ENCODE data around the gene CDC42EP4.
"Not testable (repeated sequence)": the region's sequence is repeated elsewhere in the genome, so short reads cannot be mapped to it uniquely, and the experiment has no call there.

CDC42EP4 gene

DNA sequence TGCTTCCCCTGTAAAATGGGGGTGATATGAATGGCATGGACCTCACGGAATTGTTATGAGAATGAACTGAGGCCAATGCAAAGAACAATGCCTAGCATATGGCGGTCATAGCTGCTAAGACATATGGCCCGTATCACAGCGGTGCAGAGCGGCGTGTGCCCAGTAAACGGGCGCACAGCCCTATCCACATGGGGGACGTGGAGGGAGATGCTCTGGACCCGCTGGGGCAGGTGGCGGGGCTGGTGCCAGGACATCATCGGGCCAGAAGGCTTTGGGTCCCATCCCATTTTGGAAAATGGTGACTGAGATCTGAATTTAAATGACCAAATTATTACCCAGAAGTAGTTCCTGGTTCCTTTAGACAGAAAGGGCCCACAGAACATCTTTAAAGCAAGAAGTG, 31.6 kb downstream of the CDC42EP4 start:
- no peak for DNase-seq (ENCODE audit: low read depth in 2 of 2)

GRCh38 chr17:73279704-73280103, 32.1 kb downstream of the CDC42EP4 start:
- no peak for DNase-seq (ENCODE audit: low read depth in 2 of 2)

DNA sequence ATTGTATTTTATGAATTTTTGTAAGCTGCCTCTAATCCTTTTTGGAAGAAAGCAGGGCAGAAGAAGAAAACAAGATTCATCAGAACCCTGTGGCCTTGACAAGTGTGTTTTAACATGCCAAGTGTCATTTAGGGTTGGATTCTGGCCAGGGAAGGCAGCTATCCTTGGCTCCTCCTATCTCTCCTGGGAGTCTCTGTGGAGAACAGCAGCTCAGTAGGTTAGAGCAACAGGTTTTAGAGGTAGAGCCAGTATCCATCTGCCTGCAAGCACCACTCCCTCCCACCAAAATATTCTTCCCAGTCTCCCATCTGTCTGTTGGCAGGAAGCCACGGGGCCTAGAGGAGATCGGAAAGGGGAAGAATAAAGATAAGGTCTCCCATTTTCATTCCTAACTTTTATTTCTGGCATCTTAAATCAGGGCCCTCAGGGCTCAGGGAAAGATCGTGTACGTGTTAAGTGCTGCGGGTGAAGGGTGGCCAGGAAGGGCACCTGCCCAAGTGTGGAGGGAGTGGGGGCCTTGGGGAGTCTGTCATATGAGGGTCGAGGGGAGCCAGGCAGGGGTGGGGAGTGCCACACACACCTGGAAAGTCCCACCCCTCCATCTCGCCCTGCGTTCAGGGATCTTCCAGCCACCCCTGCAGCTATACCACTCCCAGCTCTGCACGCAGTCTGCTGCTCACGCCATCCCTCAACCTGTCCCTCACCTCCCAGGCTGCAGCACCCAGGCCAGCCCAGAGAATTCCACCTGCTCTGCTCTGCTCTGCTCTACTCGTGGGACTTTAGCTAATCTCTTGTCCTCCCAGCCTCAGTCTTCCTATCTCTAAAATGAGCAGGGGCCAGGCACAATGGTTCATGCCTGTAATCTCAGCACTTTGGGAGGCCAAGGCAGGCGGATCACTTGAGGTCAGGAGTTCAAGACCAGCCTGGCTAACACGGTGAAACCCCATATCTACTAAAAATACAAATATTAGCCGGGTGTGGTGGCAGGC, 33.0 kb downstream of the CDC42EP4 start:
- DNase-seq (ENCODE audit: low read depth in 2 of 2): no peak

GRCh38 chr17:73278049-73278464, 33.7 kb downstream of the CDC42EP4 start:
- no peak for DNase-seq (ENCODE audit: low read depth in 2 of 2)

DNA sequence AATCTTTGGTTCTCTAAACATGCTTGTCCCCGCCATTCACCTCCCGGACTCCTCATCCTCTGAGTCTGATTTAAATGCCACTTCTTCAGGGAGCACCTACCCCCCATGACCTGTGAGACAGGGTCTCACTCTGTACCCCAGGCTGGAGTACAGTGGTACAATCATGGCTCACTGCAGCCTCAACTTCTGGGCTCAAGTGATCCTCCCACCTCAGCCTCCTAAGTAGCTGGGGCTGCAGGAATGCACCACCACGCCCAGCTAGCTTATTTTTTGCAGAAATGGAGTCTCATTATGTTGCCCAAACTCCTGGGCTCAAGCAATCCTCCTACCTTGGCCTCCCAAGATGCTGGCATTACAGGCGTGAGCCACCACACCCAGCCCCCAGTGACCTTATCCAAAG, 37.3 kb downstream of the CDC42EP4 start:
- no peak for DNase-seq (ENCODE audit: low read depth in 2 of 2)

- no peak for DNase-seq (ENCODE audit: low read depth in 2 of 2)
Observed at GRCh38 chr17:73272906-73273218, 38.9 kb downstream of the CDC42EP4 start.

- no peak for DNase-seq (ENCODE audit: low read depth in 2 of 2)
Observed at GRCh38 chr17:73271072-73271471, 40.7 kb downstream of the CDC42EP4 start.

DNA sequence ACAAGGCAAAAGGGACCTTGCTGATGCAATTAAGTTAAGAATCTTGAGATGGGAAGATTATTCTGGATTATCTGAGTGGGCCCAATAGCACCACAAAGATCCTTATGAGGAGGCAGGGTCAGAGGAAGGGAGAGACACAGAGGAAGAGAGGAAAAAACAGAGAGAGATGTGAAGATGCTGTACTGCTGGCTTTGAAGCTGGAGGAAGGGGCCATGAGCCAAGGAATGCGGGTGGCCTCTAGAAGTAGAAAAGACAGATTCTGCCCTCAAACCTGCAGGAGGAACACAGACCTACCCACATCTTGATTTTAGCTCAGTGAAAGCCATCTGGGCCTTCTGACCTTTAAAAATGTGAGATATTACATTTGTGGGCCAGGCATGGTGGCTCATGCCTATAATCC, 42.0 kb downstream of the CDC42EP4 start:
- DNase-seq (ENCODE audit: low read depth in 2 of 2): no peak

GRCh38 chr17:73269329-73269615, 42.5 kb downstream of the CDC42EP4 start:
- DNase-seq (ENCODE audit: low read depth in 2 of 2): no peak

DNA sequence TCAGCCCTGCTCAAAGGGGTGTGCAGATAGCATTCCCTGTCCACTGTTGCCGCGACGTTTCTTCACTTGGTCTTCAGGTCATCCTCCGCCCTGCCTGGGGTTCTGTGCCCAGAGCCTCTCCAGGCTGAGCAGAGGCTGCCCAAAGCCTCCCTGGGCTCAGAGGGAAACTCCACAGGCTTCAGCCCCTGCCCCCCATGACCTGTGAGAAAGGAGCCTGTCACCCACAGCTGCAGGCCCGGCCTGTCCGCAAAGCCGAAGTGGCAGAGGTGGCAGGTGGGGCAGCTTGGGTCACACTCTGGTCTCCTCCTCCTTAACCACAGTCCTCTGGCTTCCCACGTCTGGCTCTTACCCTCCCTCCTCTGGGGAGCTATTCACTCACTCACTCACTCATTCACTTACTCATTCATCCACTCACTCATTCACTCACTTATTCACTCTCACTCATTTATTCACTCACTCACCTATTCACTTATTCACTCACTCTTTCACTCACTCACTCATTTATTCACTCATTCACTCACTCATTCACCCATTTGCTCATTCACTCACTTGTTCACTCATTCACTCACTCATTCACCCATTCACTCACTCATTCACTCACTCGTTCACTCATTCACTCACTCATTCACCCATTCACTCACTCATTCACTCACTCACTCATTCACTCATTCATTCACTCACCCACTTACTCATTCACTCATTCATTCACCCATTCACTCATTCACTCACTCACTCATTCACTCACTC, 43.0 kb downstream of the CDC42EP4 start:
- no peak for DNase-seq (ENCODE audit: low read depth in 2 of 2)

- DNase-seq (ENCODE audit: low read depth in 2 of 2): no peak
Observed at GRCh38 chr17:73267648-73268537, 43.9 kb downstream of the CDC42EP4 start.

- DNase-seq (ENCODE audit: low read depth in 2 of 2): no peak
Observed at GRCh38 chr17:73266796-73267195, 45.0 kb downstream of the CDC42EP4 start.

DNA sequence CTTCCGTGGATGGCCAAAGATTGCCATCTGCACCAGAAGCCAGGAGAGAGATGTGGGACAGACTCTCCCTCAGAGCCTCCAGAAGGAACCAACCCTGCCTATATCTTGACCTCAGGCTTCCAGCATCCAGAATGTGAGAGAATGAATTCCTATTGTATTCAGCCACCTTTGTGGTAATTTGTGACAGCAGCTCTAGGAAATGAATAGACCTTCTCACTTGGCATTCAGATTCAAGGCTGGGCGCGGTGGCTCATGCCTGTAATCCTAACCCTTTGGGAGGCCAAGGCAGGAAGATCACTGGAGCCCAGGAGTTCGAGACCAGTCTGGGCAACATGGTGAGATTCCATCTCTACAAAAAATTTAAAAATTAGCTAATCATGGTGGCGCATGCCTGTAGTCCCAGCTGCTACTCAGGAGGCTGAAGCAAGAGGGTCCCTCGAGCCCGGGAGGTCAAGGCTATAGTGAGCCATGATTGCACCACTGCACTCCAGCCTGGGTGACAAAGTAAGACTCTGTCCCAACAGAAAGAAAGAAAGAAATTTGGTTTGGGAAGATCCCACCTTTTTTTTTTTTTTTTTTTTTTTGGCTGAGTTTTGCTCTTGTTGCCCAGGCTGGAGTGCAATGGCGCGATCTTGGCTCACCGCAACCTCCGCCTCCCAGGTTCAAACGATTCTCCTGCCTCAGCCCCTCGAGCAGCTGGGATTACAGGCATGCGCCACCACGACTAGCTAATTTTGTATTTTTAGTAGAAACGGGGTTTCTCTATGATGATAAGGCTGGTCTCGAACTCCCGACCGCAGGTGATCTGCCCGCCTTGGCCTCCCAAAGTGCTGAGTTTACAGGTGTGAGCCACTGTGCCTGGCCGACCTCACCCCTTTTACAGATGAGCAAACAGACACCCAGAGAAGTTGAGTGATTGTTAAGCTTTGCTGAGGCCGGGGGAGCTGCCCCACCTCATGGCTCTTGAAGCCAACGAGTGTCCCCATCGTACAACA, 45.9 kb downstream of the CDC42EP4 start:
- no peak for DNase-seq (ENCODE audit: low read depth in 2 of 2)

- DNase-seq (ENCODE audit: low read depth in 2 of 2): not testable (repeated sequence)
Observed at GRCh38 chr17:73264448-73264847, 47.4 kb downstream of the CDC42EP4 start.

- no peak for DNase-seq (ENCODE audit: low read depth in 2 of 2)
Observed at GRCh38 chr17:73262676-73263642, 48.8 kb downstream of the CDC42EP4 start.

GRCh38 chr17:73261952-73262675, 49.7 kb downstream of the CDC42EP4 start:
- DNase-seq (ENCODE audit: low read depth in 2 of 2): no peak

- DNase-seq (ENCODE audit: low read depth in 2 of 2): no peak
Observed at GRCh38 chr17:73261617-73261951, 50.2 kb downstream of the CDC42EP4 start, which contains the start of gene CPSF4L. CPSF4L (minus strand) TSS chr17:73261880; CDS start chr17:73261818, 62 bp downstream.

DNA sequence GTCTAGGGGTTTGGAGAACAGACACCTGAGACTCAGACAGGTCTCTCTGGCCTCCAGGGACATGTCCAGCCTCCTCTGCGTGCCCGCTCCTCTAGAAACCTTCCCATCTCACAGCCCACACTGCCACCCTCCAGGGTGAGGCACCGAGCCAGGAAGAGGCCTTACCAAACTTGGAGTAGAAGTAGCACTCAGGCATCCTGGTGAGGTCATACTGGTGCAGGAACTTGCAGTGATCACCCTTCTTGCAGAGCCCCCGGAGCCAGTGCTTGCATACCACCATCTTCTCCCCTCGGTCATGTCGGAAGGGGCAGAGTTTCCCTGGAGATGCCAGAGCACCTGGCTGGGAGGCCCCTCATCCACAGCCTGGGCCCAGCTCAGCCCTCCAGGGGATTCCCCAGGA, 54.3 kb downstream of the CDC42EP4 start:
- DNase-seq (ENCODE audit: low read depth in 2 of 2): no peak

DNA sequence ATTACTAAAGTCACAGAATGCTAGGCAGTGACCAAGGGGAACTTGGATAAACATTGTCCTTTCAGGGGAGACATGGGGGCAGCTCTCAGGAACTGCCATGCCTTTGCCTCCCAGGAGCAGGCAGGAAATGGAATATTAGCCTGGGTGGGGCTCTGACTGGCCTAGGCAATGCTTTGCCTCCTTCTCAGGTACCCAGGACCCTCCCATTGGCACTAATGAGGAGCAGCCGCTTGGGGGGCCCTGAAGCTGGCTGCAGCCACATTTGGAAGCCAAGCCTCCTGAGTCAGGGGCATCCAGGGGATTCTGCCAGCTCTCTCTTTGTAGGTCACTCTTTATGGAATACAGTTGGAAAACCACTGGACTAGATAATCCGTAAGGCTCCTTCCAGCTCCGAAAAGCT, 55.6 kb downstream of the CDC42EP4 start:
- DNase-seq (ENCODE audit: low read depth in 2 of 2): no peak

Data from stimulated activated CD4-positive, alpha-beta T cell treated with anti-CD3 and anti-CD28 coated beads, Interleukin-12 subunit alpha, Interleukin-12 subunit beta, amount 100 ng/mL, for 24 hours (primary cell).